Psoas muscle (tissue), 8 donors: ENCODE results near the gene CYB5R3. TPM values are rescaled to one million over a fixed set of nuclear protein-coding genes. Genes with fewer than 3 reads are reported as not detected.
"Not testable (repeated sequence)": the region's sequence is repeated elsewhere in the genome, so short reads cannot be mapped to it uniquely, and the experiment has no call there.

ENCODE experiments used
- ATAC-seq, 4 donors: fragments of 200-7000 bp; cut with Tn5 transposase; one replicate each; pipeline ENCODE4 v1.9.1; 2020; ENCODE audit warnings: moderate library complexity in 3 of 4, mild to moderate bottlenecking in 2 of 4
- DNase-seq, 2 donors: peaks; one replicate each; pipeline ENCODE4 v3.0.0-alpha.2; 2020
- H3K27ac ChIP-seq: fragments of 200-600 bp; one replicate; pipeline ENCODE4 v1.8.0; 2022
- H3K27me3 ChIP-seq, 3 donors: fragments of 200-600 bp in 1 of 3; one replicate each; pipeline versions ENCODE4 v1.6.1 to v1.8.0; 2013 to 2022; ENCODE audit warnings: low read length in 2 of 3, mild to moderate bottlenecking in 2 of 3, moderate library complexity in 1 of 3; ENCODE audit not compliant: insufficient read depth in 3 of 3
- H3K36me3 ChIP-seq, 2 donors: fragments of 200-600 bp in 1 of 2; one replicate each; pipeline versions ENCODE4 v1.6.1 to v1.8.0; 2013 to 2022; ENCODE audit warnings: low read depth in 1 of 2, mild to moderate bottlenecking in 1 of 2, moderate library complexity in 1 of 2; ENCODE audit not compliant: insufficient read depth in 1 of 2
- H3K4me1 ChIP-seq: fragments of 200-600 bp; one replicate; pipeline ENCODE4 v1.8.0; 2022
- H3K4me3 ChIP-seq: fragments of 200-600 bp; one replicate; pipeline ENCODE4 v1.8.0; 2022; ENCODE audit warnings: mild to moderate bottlenecking
- H3K9me3 ChIP-seq: fragments of 200-600 bp; one replicate; pipeline ENCODE4 v1.8.0; 2022
- WGBS, 3 donors: extraction: QIAGEN DNeasy Blood & Tissue Kit; methylation state at CpG; one replicate each; pipeline versions ENCODE4 v1.1.6 to v1.1.7; 2013; 5-methylcytosine and 5-hydroxymethylcytosine counted together
- intact Hi-C, 2 donors: fragments of 100-400 bp; cut with DNase I; formaldehyde crosslinking; loops; one replicate each; pipeline versions ENCODE4 v1.11.0 to v1.14.2; 2022
- polyA plus RNA-seq, 3 donors: library from polyadenylated mRNA; stranded (reverse); fragments of 200-250 nt; gene quantifications; one replicate each; pipeline ENCODE4 v1.2.3, GENCODE V29; 2013
- total RNA-seq, 4 donors: library from RNA; stranded (reverse); fragmentation: NEBNext Ultra II Directional in 2 of 4; extraction: Animal tissue kit (Norgen Biotek cat#: 25700) in 2 of 4; gene quantifications; one replicate each; pipeline versions ENCODE4 v1.2.1 to v1.2.4, GENCODE V29; 2021 to 2023
- TF ChIP-seq, protein P1 (sequence below): fragments of 200-600 bp; IDR thresholded peaks from one replicate; pipeline ENCODE4 v1.8.0; 2022; ENCODE audit warnings: antibody characterized with exemption
- donor health status: healthy with polysubstance abuse.
- donor health status: DM: no; HTN: no; CAD: no; lungs with moderate emphysema.
- donor health status: Bipolar disorder and iron deficiency.
- donor health status: healthy.
- donor health status: DM: yes; HTN: yes; CAD: no.
- donor health status: DM: no; HTN: no; CAD: no.
- donor health status: DM: no; HTN: no; CAD: no.
- donor health status: DM: yes; HTN: yes; CAD: no.

CYB5R3 gene
- total and polyA plus RNA-seq, 7 donors = 120 to 230 (median 172) TPM

DNA sequence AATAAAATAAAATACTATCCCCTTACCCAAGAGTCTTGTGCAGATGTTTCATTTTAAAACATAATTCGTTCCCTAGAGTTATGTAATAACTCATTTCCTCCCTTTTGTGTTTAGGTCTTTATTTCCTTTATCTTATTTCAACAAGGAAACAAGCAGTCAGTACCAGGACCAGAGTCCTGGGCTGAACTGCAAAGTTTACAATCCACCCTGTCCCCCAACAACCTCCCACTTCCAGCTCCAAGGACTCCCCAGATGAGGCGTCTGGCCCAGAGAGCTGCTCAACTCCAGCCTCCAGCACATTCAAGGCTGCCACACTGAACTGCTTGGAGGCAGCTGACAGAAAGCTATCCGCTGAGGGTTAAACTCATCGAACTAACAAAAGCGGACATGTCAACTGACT, 39.0 kb downstream of the CYB5R3 start:
- Histone ChIP-seq H3K27me3 (no peaks in the 10 kb centered on the region), H3K4me3 (no peak overlapping the region), H3K36me3 (peaks cover 0 to 24% of the 10 kb centered on the region in 2 donors), H3K27ac (no peak overlapping the region), H3K9me3 (no peaks in the 10 kb centered on the region), H3K4me1 (peaks cover 51% of the 10 kb centered on the region)
- WGBS, 3 donors = 60 to 70% (median 66%) methylated on average over 5 of the region's 5 CpGs
- ATAC-seq (no peak), DNase-seq (no peak)
- TF ChIP-seq, protein P1, sequence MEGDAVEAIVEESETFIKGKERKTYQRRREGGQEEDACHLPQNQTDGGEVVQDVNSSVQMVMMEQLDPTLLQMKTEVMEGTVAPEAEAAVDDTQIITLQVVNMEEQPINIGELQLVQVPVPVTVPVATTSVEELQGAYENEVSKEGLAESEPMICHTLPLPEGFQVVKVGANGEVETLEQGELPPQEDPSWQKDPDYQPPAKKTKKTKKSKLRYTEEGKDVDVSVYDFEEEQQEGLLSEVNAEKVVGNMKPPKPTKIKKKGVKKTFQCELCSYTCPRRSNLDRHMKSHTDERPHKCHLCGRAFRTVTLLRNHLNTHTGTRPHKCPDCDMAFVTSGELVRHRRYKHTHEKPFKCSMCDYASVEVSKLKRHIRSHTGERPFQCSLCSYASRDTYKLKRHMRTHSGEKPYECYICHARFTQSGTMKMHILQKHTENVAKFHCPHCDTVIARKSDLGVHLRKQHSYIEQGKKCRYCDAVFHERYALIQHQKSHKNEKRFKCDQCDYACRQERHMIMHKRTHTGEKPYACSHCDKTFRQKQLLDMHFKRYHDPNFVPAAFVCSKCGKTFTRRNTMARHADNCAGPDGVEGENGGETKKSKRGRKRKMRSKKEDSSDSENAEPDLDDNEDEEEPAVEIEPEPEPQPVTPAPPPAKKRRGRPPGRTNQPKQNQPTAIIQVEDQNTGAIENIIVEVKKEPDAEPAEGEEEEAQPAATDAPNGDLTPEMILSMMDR = no peak
- intact Hi-C loops = no loop called here

DNA sequence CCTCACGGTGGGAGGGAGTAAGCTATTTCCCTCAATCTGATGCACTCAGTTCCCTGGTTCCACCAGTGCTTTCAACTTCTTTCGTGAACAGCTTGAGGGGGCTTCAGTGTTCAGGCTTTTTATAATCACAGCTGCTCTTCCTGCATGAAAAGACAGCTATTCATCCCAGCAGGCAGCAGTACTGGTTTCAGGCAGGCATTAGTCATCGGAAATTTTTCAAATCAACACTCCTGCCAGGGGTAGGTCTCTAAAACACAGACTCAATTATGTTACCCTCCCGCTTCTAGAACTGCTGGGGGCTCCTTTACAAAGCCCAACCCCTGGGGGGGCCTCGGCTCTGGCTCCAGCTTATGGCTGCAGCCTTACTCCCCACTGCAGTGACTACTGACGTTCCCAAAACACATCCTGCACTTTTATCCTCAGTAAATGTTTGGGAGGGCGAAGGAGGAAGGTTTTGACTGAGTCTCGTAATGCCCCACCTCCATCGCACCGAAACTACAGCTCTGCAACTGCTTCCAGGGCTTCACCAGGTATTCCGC, 40.3 kb downstream of the CYB5R3 start:
- no peaks in the 10 kb centered on the region for H3K27me3 ChIP-seq
- H3K36me3 ChIP-seq = peaks cover 0 to 25% of the 10 kb centered on the region in 2 donors
- no peaks in the 10 kb centered on the region for H3K9me3 ChIP-seq
- H3K27ac ChIP-seq = no peak overlapping the region
- DNase-seq (no peak), ATAC-seq (peak in 3 of 4 donors; percentile 19 to 34 (median 33))
- TF ChIP-seq, protein P1 = no peak
- H3K4me3 ChIP-seq = no peak overlapping the region
- H3K4me1 ChIP-seq = peaks cover 51% of the 10 kb centered on the region
- intact Hi-C loops = no loop called here
- WGBS, 3 donors = 47 to 66% (median 50%) methylated on average over 11 of the region's 11 CpGs

DNA sequence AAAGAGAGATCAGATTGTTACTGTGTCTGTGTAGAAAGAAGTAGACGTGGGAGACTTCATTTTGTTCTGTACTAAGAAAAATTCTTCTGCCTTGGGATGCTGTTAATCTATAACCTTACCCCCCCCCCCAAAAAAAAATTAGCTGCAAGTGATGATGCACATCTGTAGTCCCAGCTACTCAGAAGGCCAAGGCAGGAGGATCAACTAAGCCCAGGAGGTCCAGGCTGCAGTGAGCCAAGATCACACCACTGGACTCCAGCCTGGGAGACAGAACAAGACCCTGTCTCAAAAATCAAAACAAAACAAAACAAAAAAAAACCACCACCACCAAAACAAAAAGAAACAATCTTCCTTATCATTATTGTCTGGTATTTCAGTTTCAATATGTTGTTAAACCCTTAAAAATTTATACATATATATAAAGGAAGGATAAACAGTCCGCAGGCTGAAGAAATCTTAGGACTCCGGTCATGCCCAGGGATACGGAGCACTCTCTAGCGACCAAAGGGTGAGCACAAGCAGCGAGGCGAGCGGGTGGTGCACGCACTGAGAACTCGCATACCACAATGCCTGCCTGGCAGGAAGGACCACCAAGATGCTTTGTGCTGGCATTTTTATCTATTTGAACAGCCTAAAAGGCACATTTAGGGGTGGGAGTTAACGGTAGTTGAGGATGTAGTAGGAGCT, 40.9 kb downstream of the CYB5R3 start:
- DNase-seq (no peak), ATAC-seq (no peak)
- Histone ChIP-seq H3K36me3 (peaks cover 0 to 25% of the 10 kb centered on the region in 2 donors), H3K4me1 (peaks cover 47% of the 10 kb centered on the region), H3K9me3 (no peaks in the 10 kb centered on the region), H3K27me3 (no peaks in the 10 kb centered on the region), H3K27ac (no peak overlapping the region), H3K4me3 (no peak overlapping the region)
- TF ChIP-seq, protein P1 = no peak
- 58 to 73% (median 68%) methylated on average over 11 of the region's 11 CpGs for WGBS, 3 donors
- intact Hi-C loops = no loop called here

DNA sequence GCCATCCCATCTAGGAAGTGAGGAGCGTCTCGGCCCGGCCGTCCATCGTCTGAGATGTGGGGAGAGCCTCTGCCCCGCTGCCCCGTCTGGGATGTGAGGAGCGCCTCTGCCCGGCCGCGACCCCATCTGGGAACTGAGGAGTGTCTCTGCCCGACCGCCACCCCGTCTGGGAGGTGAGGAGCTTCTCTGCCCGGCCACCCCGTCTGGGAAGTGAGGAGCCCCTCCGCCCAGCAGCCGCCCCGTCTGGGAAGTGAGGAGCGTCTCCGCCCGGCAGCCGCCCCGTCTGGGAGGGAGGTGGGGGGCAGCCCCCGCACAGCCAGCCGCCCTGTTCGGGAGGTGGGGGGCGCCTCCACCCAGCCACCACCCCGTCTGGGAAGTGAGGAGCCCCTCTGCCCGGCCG, 41.6 kb downstream of the CYB5R3 start:
- intact Hi-C loops, H3K27me3 ChIP-seq, H3K27ac ChIP-seq, DNase-seq, ATAC-seq, H3K9me3 ChIP-seq, H3K4me3 ChIP-seq: not testable (repeated sequence)
- 90 to 95% (median 95%) methylated on average over 23 to 31 of the region's 31 CpGs for WGBS, 3 donors
- Histone ChIP-seq H3K36me3 (peaks cover 0 to 31% of the 10 kb centered on the region in 2 donors), H3K4me1 (peaks cover 41% of the 10 kb centered on the region)

GRCh38 chr22:42604403-42604802, 44.8 kb downstream of the CYB5R3 start:
- ATAC-seq = peak in 2 of 4 donors; percentile 20 to 45

More at GRCh38 chr22:42604403-42604802, 44.8 kb downstream of the CYB5R3 start:
- intact Hi-C loops = no loop called here
- no peak overlapping the region for H3K27ac ChIP-seq
- no peaks in the 10 kb centered on the region for H3K27me3 ChIP-seq
- H3K4me1 ChIP-seq = peaks cover 10% of the 10 kb centered on the region
- H3K36me3 ChIP-seq = peaks cover 0 to 48% of the 10 kb centered on the region in 2 donors
- no peaks in the 10 kb centered on the region for H3K9me3 ChIP-seq
- no peak overlapping the region for H3K4me3 ChIP-seq
- no peak for DNase-seq
- WGBS, 3 donors = 44 to 55% (median 51%) methylated on average over 3 of the region's 3 CpGs
- TF ChIP-seq, protein P1 = no peak
